ENCODE data around the gene LCN6. TPM values are rescaled to one million over a fixed set of nuclear protein-coding genes. Genes with fewer than 3 reads are reported as not detected.
"Not testable (repeated sequence)": the region's sequence is repeated elsewhere in the genome, so short reads cannot be mapped to it uniquely, and the experiment has no call there.

The LCN6 gene
- total RNA-seq, 1 donor from 2014 or later = 22.2 TPM

DNA sequence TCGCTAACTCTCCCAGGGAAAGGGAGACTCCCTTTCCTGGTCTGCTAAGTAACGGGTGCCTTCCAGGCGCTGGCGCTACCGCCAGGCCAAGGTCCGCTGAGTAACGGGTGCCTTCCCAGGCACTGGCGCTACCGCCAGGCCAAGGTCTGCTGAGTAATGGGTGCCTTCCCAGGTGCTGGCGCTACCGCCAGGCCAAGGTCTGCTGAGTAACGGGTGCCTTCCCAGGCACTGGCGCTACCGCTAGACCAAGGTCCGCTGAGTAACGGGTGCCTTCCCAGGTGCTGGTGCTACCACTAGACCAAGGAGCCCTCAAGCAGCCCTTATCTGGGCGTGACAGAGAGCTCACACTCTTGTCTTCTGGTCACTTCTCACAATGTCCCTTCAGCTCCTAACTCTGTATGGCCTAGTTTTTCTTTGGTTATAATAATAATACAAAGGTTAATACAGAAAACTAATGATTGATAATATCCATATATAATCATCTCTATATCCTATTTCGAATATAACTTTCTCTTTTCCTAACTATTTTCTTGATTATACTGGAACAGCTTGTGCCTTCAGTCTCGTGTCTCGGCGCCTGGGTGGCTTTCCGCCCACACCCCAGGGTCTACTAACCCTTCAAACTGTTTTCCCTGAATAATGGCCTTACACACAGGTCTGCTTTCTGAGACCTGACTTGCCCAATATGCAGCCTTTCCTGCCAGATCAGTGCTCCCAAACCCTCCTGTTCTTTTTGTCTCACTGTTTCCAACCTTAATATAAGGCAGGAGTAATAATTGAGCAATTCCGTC lies 37.4 kb upstream of the LCN6 start:
- ATAC-seq; DNase-seq (ENCODE audit: missing footprints): not testable (repeated sequence)
- intact Hi-C loops (cut with DNase I) = loop anchor here (2.0 to 10.0 kb wide), 2 partner anchors 249 to 279 kb away; no protein-coding TSS in a partner anchor

- intact Hi-C loops (cut with DNase I) = loop anchor here (10.0 kb wide), 1 partner anchor 280 kb away; no protein-coding TSS in a partner anchor
- ATAC-seq = no peak
- DNase-seq (ENCODE audit: missing footprints) = no peak
These were observed 36.7 kb upstream of the LCN6 start for GRCh38 chr9:136784997-136785361.

GRCh38 chr9:136784249-136784996 lies 36.1 kb upstream of the LCN6 start:
- ATAC-seq (no peak), DNase-seq (ENCODE audit: missing footprints) (no peak)
- intact Hi-C loops (cut with DNase I) = loop anchor here (10.0 kb wide), 1 partner anchor 280 kb away; no protein-coding TSS in a partner anchor

GRCh38 chr9:136782452-136782851 lies 34.1 kb upstream of the LCN6 start:
- ATAC-seq (no peak), DNase-seq (ENCODE audit: missing footprints) (no peak)
- intact Hi-C loops (cut with DNase I) = loop anchor here (10.0 kb wide), 1 partner anchor 282 kb away; no protein-coding TSS in a partner anchor

GRCh38 chr9:136779808-136780207 lies 31.5 kb upstream of the LCN6 start:
- ATAC-seq (no peak), DNase-seq (ENCODE audit: missing footprints) (no peak)
- intact Hi-C loops (cut with DNase I) = loop anchor here (10.0 kb wide), 1 partner anchor 285 kb away; no protein-coding TSS in a partner anchor

GRCh38 chr9:136777359-136777758 lies 29.0 kb upstream of the LCN6 start:
- intact Hi-C loops (cut with DNase I) = no loop called here
- DNase-seq (ENCODE audit: missing footprints) (no peak), ATAC-seq (no peak)

DNA sequence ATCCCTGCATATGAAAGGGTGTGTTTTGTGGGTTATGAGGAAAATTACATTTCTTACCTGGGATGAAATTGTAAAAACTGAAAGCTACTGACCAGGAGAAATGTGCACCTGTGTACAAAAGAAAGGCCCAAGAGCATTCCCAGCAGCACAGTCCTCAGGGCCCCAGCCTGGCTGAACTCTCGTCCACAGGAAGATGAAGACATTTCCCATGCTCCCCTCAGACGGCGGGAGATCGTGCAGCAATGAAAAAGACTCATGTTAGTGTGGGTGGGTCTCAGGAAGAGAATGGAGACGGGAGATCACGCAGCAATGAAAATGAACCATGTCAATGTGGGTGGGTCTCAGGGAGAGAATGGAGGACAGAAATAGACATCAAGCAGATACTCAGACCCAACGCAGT lies 28.6 kb upstream of the LCN6 start:
- no peak for ATAC-seq

GRCh38 chr9:136775191-136775590 lies 26.9 kb upstream of the LCN6 start:
- DNase-seq (ENCODE audit: missing footprints) (no peak), ATAC-seq (no peak)
- intact Hi-C loops (cut with DNase I) = no loop called here

More for the DNA sequence above, 28.6 kb upstream of the LCN6 start:
- DNase-seq (ENCODE audit: missing footprints) = no peak
- intact Hi-C loops (cut with DNase I) = no loop called here

- no peak for DNase-seq (ENCODE audit: missing footprints)
- intact Hi-C loops (cut with DNase I) = no loop called here
- no peak for ATAC-seq
These were observed 26.2 kb upstream of the LCN6 start for GRCh38 chr9:136774416-136775045.

DNA sequence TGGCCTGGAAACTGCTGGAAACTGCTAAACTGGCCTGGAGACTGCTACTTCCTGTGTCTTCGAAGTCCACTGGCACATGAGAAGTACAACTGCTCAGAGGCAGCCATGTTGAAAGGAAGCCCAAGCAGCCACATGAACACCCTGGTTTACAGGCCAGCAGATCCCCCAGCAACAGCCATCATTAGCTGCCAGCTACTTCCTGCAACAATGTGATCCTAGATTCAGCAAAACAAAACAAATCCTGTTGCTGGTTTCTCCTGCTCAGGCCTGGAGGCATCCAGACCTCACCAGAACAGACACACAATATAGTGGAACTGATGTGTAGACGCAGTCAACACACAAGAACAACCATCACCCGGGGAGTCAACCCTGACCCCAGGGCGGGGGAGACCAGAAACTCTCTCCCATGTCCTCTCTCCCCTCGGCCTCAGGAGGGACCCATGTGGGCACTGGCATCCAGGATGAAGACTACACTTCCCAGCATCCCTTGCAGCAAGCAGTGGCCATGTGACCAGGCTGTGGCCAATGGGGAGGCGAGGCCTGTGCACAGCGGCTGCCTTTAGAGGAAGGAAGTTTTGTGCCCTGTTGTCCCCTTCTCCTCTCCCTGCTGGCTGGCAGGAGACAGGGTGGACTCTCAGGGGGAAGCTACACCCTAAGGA lies 25.2 kb upstream of the LCN6 start:
- intact Hi-C loops (cut with DNase I) = no loop called here
- ATAC-seq (peak; percentile 48), DNase-seq (ENCODE audit: missing footprints) (peak; percentile 77)

DNA sequence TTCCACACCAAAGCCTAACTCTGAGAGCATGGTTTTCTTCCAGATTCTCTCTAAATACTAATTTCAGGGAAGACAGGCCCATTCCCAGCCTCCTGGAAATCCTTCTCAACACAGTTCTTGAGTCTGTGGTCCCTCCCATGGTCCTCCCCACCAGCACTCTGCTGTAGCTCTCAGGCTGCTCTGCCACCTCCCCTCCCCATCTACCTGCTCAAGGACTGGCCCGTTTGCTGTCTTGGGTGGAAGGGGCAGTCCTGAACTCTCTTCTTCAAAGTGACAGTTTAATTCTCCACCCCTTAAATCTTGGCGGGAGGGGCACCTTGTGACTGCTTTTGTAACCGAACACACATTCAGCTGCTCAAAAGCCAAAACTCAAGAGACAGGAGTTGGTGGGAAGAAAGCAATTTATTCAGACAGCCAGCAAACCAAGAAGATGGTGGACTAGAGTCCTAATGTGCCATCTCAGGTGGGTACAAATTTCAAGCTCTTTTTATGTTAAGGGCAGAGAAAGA lies 23.6 kb upstream of the LCN6 start:
- intact Hi-C loops (cut with DNase I) = no loop called here

GRCh38 chr9:136769710-136770191 lies 21.4 kb upstream of the LCN6 start:
- no peak for DNase-seq (ENCODE audit: missing footprints)
- intact Hi-C loops (cut with DNase I) = no loop called here
- peak; percentile 47 for ATAC-seq

More for the DNA sequence above, 23.6 kb upstream of the LCN6 start:
- no peak for ATAC-seq
- DNase-seq (ENCODE audit: missing footprints) = no peak

- peak; percentile 72 for DNase-seq (ENCODE audit: missing footprints)
- intact Hi-C loops (cut with DNase I); ATAC-seq: not testable (repeated sequence)
These were observed 18.2 kb upstream of the LCN6 start for GRCh38 chr9:136766410-136767120.

GRCh38 chr9:136765745-136766409 lies 17.6 kb upstream of the LCN6 start:
- intact Hi-C loops (cut with DNase I); DNase-seq (ENCODE audit: missing footprints); ATAC-seq: not testable (repeated sequence)

DNA sequence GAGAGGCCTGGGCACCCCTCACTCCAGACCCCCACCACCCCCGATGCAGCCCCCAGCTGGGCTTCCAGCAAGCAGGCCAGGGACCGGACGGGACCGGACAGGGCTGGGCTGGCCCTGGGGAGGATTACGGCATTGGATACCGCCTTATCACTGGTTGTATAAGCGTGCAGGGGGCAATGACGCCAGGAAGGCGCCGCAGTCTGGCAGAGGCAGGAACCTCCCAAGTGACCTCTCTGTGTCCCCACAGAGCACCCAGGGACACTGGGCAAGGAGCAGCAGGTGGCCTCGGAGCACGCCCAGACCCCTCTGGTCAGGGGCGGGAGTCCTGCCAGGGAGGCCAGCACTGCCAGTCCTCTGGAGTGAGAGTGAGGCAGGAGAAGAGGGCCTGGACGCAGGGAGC lies 16.7 kb upstream of the LCN6 start:
- ATAC-seq (peak; percentile 24), DNase-seq (ENCODE audit: missing footprints) (no peak)
- intact Hi-C loops (cut with DNase I) = no loop called here

- intact Hi-C loops (cut with DNase I) = no loop called here
- DNase-seq (ENCODE audit: missing footprints) = no peak
- no peak for ATAC-seq
These were observed 16.1 kb upstream of the LCN6 start, which contains the start of gene LCN15 for GRCh38 chr9:136764301-136764891. LCN15 (minus strand) TSS chr9:136764518; CDS start chr9:136764488, 30 bp downstream.

DNA sequence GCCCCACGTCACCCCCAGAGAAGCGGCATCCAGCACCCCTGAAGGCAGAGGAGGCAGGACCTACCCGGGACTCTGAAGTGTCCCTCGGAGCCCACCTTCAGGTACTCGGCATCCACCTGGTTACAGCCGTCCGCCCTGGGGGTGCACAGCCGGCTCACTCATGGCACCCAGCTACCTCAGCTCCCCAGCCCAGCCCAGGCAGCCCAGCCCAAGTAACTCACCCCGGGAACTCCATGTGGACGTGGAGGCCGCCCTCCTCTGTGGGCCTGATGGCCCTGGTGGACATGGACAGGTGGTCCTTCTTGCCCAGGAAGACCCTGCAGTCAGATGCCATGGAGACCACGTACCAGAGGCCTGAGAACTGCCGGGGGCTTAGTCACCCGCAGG lies 15.3 kb upstream of the LCN6 start:
- DNase-seq (ENCODE audit: missing footprints) = no peak
- intact Hi-C loops (cut with DNase I) = no loop called here
- no peak for ATAC-seq
